Measurements from ENCODE around the gene CRLF3.
"Not testable (repeated sequence)": the region's sequence is repeated elsewhere in the genome, so short reads cannot be mapped to it uniquely, and the experiment has no call there.

The CRLF3 gene

GRCh38 chr17:30753291-30753690, 71.2 kb downstream of the CRLF3 start:
- in situ Hi-C loops (cut with MboI; ENCODE audit: low sequenced_read_pairs), result not testable (repeated sequence)

GRCh38 chr17:30750982-30751381, 73.5 kb downstream of the CRLF3 start:
- in situ Hi-C loops (cut with MboI; ENCODE audit: low sequenced_read_pairs), result not testable (repeated sequence)

- in situ Hi-C loops (cut with MboI; ENCODE audit: low sequenced_read_pairs), result not testable (repeated sequence)
Observed at GRCh38 chr17:30747621-30748020, 76.9 kb downstream of the CRLF3 start.

- in situ Hi-C loops (cut with MboI; ENCODE audit: low sequenced_read_pairs), result not testable (repeated sequence)
Observed at GRCh38 chr17:30742669-30743068, 81.8 kb downstream of the CRLF3 start.

- in situ Hi-C loops (cut with MboI; ENCODE audit: low sequenced_read_pairs), result not testable (repeated sequence)
Observed at GRCh38 chr17:30736371-30736770, 88.1 kb downstream of the CRLF3 start.

- in situ Hi-C loops (cut with MboI; ENCODE audit: low sequenced_read_pairs), result not testable (repeated sequence)
Observed at GRCh38 chr17:30735644-30736043, 88.8 kb downstream of the CRLF3 start.

- in situ Hi-C loops (cut with MboI; ENCODE audit: low sequenced_read_pairs), result not testable (repeated sequence)
Observed at GRCh38 chr17:30735206-30735605, 89.3 kb downstream of the CRLF3 start.

GRCh38 chr17:30734153-30734552, 90.3 kb downstream of the CRLF3 start:
- in situ Hi-C loops (cut with MboI; ENCODE audit: low sequenced_read_pairs), result not testable (repeated sequence)
